Adrenal gland (tissue), 12 donors: Measurements from ENCODE around the gene SCAI. TPM values are rescaled to one million over a fixed set of nuclear protein-coding genes. Genes with fewer than 3 reads are reported as not detected.

Experiments
- DNase-seq, 7 donors: peaks; one replicate each; pipeline ENCODE4 v3.0.0-alpha.2; 2019 to 2020
- H3K27ac ChIP-seq, 5 donors: fragments of 200-600 bp; sonication (generic) in 4 of 5; 1 replicate in 3 of 5; 2 replicates in 2 of 5; pipeline versions ENCODE4 v1.5.1 to v1.8.0; 2016 to 2020; ENCODE audit warnings: mild to moderate bottlenecking in 1 of 5
- H3K27me3 ChIP-seq: fragments of 200-600 bp; 2 replicates; pipeline ENCODE4 v1.8.0; 2021
- H3K36me3 ChIP-seq, 2 donors: fragments of 200-600 bp; replicated peaks in 1 of 2; 1 replicate in 1 of 2; 2 replicates in 1 of 2; pipeline versions ENCODE4 v1.5.1 to v1.8.0; 2018 to 2022
- H3K4me1 ChIP-seq, 2 donors: fragments of 200-600 bp; replicated peaks in 1 of 2; 1 replicate in 1 of 2; 2 replicates in 1 of 2; pipeline versions ENCODE4 v1.5.1 to v1.8.0; 2018 to 2021
- H3K4me3 ChIP-seq, 4 donors: fragments of 200-600 bp; sonication (generic) in 3 of 4; one replicate each; pipeline ENCODE4 v1.5.1; 2016 to 2018
- H3K9me3 ChIP-seq, 3 donors: fragments of 200-600 bp; sonication (generic) in 1 of 3; replicated peaks in 1 of 3; 1 replicate in 2 of 3; 2 replicates in 1 of 3; pipeline versions ENCODE4 v1.5.1 to v1.8.0; 2016 to 2021
- CTCF ChIP-seq, 6 experiments: fragments of 450-650 bp in 4 of 6; fragments of 200-600 bp in 2 of 6; sonication (generic) in 1 of 6; IDR thresholded peaks; 1 replicate in 5 of 6; 2 replicates in 1 of 6; pipeline versions ENCODE4 v1.5.1 to v1.8.0; 2016 to 2021; ENCODE audit warnings: antibody characterized with exemption in 6 of 6, mild to moderate bottlenecking in 2 of 6, moderate library complexity in 1 of 6
- POLR2A ChIP-seq, 2 donors: fragments of 450-650 bp; IDR thresholded peaks; one replicate each; pipeline ENCODE4 v1.6.1; 2017; ENCODE audit warnings: antibody characterized with exemption in 2 of 2, mild to moderate bottlenecking in 2 of 2, moderate library complexity in 1 of 2
- WGBS, 4 donors: extraction: QIAGEN DNeasy Blood & Tissue Kit in 2 of 4; methylation state at CpG; one replicate each; pipeline versions ENCODE4 v1.1.5 to v1.1.7; 2013 to 2017; 5-methylcytosine and 5-hydroxymethylcytosine counted together
- intact Hi-C, 2 donors: fragments of 100-400 bp; cut with DNase I; formaldehyde crosslinking; loops; one replicate each; pipeline versions ENCODE4 v1.14.1 to v1.15.0; 2022 to 2023
- polyA plus RNA-seq, 3 donors: library from polyadenylated mRNA; stranded (reverse); fragments of 200-250 nt in 2 of 3; fragments of 350-450 nt in 1 of 3; fragmentation: Illumina TruSeq in 1 of 3; extraction: RNeasy Lipid Tissue Mini Kit (QIAGEN cat#74804) in 1 of 3; gene quantifications; one replicate each; pipeline ENCODE4 v1.2.3, GENCODE V29; 2013 to 2014
- total RNA-seq, 9 donors: library from RNA; depleted of rRNA in 4 of 9; stranded (reverse); fragments of >200 nt in 4 of 9; fragments of 120-200 nt in 1 of 9; fragmentation: NEBNext Ultra II Directional in 1 of 9; extraction: Animal tissue kit (Norgen Biotek cat#: 25700) in 1 of 9; gene quantifications; one replicate each; pipeline versions ENCODE4 v1.1.0 to v1.2.4, GENCODE V29; 2013 to 2023
- donor health status: healthy with polysubstance abuse.
- donor health status: Bipolar disorder and iron deficiency.
- donor health status: DM: yes; HTN: yes; CAD: no.
- donor health status: DM: no; HTN: no; CAD: no.
- donor health status: DM: no; HTN: no; CAD: no.
- donor health status: DM: yes; HTN: yes; CAD: no.

Gene SCAI
- total and polyA plus RNA-seq, 12 donors = 1.4 to 19.6 (median 9.2) TPM

- WGBS, 4 donors = 67 to 72% (median 68%) methylated on average over 3 of the region's 3 CpGs
- Histone ChIP-seq H3K36me3 (no peaks in the 10 kb centered on the region), H3K4me1 (no peaks in the 10 kb centered on the region), H3K27ac (peak overlapping the region in 3 of 5 donors; percentile 38 to 47 (median 45)), H3K9me3 (no peaks in the 10 kb centered on the region), H3K27me3 (no peaks in the 10 kb centered on the region), H3K4me3 (no peak overlapping the region)
- intact Hi-C loops = no loop called here
- DNase-seq = no peak
- TF ChIP-seq POLR2A (IDR thresholded peaks at IDR 0.05) = no peak
- no peak for TF ChIP-seq CTCF (IDR thresholded peaks at IDR 0.05)
Measured at GRCh38 chr9:125099816-125100215, 43.5 kb downstream of the SCAI start.

- Histone ChIP-seq H3K9me3 (no peaks in the 10 kb centered on the region), H3K4me3 (no peak overlapping the region), H3K27me3 (no peaks in the 10 kb centered on the region), H3K27ac (no peak overlapping the region), H3K36me3 (no peaks in the 10 kb centered on the region), H3K4me1 (no peaks in the 10 kb centered on the region)
- 95 to 100% (median 100%) methylated on average over 2 of the region's 2 CpGs for WGBS, 4 donors
- intact Hi-C loops = no loop called here
- TF ChIP-seq POLR2A (IDR thresholded peaks at IDR 0.05) = no peak
- TF ChIP-seq CTCF (IDR thresholded peaks at IDR 0.05) = no peak
- no peak for DNase-seq
Measured at GRCh38 chr9:125095821-125096443, 47.4 kb downstream of the SCAI start.

- Histone ChIP-seq H3K4me3 (no peak overlapping the region), H3K36me3 (no peaks in the 10 kb centered on the region), H3K4me1 (peaks cover 0 to 16% of the 10 kb centered on the region in 2 donors), H3K27me3 (no peaks in the 10 kb centered on the region), H3K27ac (no peak overlapping the region), H3K9me3 (no peaks in the 10 kb centered on the region)
- intact Hi-C loops = no loop called here
- DNase-seq = no peak
- 76 to 81% (median 78%) methylated on average over 3 of the region's 3 CpGs for WGBS, 4 donors
- TF ChIP-seq POLR2A (IDR thresholded peaks at IDR 0.05) (no peak), CTCF (IDR thresholded peaks at IDR 0.05) (no peak)
Measured at GRCh38 chr9:125091121-125091520, 52.2 kb downstream of the SCAI start.

- Histone ChIP-seq H3K9me3 (no peaks in the 10 kb centered on the region), H3K27me3 (no peaks in the 10 kb centered on the region), H3K36me3 (no peaks in the 10 kb centered on the region), H3K4me3 (no peak overlapping the region), H3K27ac (peak overlapping the region in 3 of 5 donors; percentile 6 to 38 (median 17)), H3K4me1 (peaks cover 0 to 16% of the 10 kb centered on the region in 2 donors)
- TF ChIP-seq CTCF (IDR thresholded peaks at IDR 0.05) (no peak), POLR2A (IDR thresholded peaks at IDR 0.05) (no peak)
- DNase-seq = no peak
- intact Hi-C loops = no loop called here
Measured at GRCh38 chr9:125089331-125089730, 54.0 kb downstream of the SCAI start.
